Stimulated activated CD8-positive, alpha-beta memory T cell treated with anti-CD3 and anti-CD28 coated beads, Interleukin-7, amount 100 ng/mL, for 1 hour (primary cell): Measurements from ENCODE around the gene CCNY.

ENCODE experiments used
- DNase-seq, 2 donors: peaks; one replicate each; pipeline ENCODE4 v3.0.0-alpha.2; 2020; ENCODE audit warnings: low read depth in 2 of 2

The CCNY gene

DNA sequence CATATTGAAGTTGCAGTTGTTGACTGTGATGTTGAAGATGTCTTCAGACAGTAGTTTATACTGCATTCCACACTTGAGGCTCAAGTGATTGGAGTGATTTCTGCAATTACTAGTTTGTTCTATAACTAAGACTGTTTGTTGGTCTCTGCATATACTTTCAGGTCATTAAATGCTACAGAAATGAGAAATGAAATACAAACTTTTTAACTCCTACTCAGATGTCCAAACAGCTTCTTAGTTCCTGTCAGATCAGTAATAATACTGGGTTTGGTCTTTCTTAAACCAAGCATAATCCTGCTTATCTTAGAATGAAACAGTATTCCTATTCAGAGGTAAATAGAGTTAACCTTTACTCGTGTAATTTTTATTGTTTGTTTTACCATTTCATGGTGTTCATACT, 115.9 kb downstream of the CCNY start:
- DNase-seq = no peak

- DNase-seq = no peak
These were observed 116.5 kb downstream of the CCNY start for GRCh38 chr10:35452847-35453246.

DNA sequence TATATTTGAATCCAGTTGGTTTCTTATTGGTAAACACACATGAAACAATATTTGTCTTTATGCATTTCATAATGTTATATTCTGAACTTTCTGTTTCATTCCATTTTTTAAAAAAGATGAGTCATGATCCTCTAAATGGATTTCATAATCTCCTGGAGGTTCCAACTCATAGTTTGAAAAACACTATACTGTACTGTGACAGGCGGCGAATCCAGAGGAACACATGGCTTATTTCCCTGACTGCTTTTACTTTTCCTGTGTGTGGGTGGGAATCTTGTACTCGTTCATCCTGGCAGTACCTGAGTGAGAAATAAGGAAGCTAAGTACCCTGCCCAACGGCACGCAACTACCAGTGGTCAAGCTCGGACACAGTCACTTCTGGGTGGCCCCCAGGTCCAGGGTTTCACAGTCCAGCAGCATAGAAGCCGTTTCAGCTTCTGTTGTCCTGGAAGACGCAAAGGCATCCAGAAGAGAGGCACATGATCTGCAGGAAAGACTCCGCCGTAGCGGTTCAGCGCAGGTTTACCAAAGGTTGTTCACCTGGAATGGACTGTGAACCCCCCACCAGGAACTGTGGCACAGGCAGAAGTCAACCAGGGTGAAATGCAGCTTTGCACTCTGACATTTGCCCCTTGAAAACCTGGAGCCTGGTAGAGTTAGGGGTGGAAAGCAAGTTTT, 117.7 kb downstream of the CCNY start:
- no peak for DNase-seq

- DNase-seq = no peak
These were observed 119.9 kb downstream of the CCNY start for GRCh38 chr10:35456153-35456720.

- DNase-seq = no peak
These were observed 120.5 kb downstream of the CCNY start for GRCh38 chr10:35456784-35457183.

DNA sequence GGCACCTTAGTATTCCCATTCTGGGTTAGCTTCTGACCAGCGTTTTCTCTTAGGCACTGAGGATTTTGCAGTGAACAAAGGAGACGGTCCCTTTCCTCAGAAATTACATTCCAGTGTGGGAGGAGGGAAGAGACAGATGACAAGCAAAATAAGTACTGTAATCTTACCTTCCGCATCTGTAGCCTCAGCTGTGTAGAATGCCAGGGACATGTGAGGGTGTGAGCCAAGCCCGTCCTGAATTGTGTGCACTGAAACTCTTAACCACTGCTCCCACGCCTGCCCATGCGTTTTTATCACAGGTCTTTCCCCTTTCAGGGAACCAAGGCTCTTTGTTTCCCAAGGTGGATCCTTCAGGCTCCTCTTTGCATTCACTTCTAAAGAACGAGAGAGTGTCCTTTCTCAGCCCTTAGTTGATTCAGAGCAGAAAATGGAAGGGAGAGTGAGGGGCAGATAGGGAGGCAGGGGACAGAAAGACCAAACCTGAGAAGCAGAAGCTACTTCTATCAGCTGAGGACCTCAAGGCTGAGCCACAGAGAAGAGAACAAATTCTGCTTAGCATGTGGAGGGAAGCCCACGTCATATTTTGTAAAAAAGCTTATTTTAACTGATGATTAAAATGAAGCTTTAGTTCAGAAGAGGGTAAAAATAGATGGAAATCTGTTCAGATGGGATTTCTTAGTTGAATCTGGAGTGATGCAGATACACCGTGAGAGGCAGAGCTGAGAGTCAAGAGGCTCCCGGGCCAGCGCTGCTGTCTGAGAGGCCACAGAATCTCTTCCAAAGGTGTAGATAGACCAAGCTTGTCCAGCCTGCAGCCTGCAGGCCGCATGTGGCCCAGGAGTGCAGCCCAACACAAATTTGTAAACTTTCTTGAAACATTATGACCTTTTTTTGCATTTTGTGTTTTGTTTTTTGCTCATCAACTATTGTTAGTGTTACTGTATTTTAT, 122.5 kb downstream of the CCNY start:
- no peak for DNase-seq

GRCh38 chr10:35459449-35459847, 123.1 kb downstream of the CCNY start:
- DNase-seq = no peak

- no peak for DNase-seq
These were observed 124.6 kb downstream of the CCNY start for GRCh38 chr10:35460852-35461460.

- DNase-seq = no peak
These were observed 126.2 kb downstream of the CCNY start for GRCh38 chr10:35462491-35462934.

- DNase-seq = no peak
These were observed 127.0 kb downstream of the CCNY start for GRCh38 chr10:35463105-35463867.

- no peak for DNase-seq
These were observed 127.6 kb downstream of the CCNY start for GRCh38 chr10:35463878-35464277.

DNA sequence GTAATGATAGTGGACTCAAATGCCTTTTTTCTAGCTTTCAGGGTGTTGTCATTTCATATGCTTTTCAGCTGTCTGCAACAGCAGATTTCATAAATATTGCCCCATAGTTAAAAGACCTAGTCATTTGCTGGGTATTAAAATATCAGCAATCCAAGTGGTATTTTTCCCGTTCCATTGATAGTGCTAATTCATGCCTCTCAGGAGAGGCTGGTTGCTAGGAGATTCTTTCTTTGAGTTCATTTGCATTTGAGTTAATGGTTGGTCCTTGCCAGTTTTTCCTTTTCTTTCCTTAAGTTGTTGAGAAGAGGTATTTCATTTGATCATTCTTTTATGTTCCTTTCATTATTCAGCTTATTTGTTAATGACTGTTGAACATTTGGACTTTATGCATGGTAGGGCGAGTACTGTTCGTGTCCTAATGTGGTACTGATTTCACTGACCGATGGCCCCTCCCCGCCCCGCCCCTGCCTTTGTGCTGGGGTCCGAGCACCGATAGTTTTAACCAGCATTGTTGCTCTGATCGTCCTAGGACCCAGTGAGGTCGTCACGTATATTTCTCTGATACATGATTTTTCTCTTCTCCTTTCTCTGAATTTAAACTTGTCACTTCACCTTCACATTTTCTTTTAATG, 128.6 kb downstream of the CCNY start:
- DNase-seq = no peak

DNA sequence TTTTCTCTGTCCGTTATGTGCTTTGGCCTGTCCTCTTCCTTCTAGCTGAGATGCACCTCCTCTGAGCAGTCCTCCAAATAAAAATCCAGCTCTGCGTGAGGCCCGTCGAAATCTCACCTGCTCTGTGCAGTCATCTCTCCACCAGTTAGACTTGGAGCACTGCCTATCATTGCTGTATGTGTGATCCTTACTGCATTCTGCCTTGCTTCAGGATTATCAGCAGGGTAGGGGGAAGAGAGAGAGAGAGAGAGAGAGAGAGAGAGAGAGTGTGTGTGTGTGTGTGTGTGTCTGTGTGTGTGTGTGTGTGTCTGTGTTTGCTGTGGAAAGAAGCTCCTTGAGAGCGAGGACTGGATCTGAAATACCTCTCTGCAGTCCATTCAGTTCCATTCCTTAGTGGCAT, 129.4 kb downstream of the CCNY start:
- DNase-seq = no peak

DNA sequence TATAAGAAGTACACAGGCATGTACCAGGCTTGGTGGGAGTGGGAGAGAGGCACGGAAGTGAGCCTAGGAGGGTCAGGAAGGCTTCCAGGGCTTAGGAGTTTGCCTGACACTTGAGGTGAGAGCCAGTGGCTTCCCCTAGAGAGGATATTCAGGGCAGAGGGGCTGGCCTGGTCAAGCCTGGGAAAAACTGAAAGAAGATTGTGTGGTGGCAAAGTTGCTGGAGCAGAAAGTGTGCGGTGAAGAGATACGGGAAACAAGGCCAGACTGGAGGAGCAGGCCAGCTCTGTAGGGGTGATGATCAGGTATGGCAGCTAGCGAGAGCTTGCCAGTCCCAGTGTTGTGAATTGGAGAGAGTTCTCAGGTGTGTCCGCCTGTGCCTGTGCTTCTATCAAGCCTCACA, 129.9 kb downstream of the CCNY start:
- DNase-seq = no peak

- DNase-seq = no peak
These were observed 130.4 kb downstream of the CCNY start for GRCh38 chr10:35466661-35467060.

GRCh38 chr10:35467186-35467585, 130.9 kb downstream of the CCNY start:
- no peak for DNase-seq

- no peak for DNase-seq
These were observed 134.1 kb downstream of the CCNY start for GRCh38 chr10:35470248-35470924.

- no peak for DNase-seq
These were observed 134.6 kb downstream of the CCNY start for GRCh38 chr10:35470925-35471315.

DNA sequence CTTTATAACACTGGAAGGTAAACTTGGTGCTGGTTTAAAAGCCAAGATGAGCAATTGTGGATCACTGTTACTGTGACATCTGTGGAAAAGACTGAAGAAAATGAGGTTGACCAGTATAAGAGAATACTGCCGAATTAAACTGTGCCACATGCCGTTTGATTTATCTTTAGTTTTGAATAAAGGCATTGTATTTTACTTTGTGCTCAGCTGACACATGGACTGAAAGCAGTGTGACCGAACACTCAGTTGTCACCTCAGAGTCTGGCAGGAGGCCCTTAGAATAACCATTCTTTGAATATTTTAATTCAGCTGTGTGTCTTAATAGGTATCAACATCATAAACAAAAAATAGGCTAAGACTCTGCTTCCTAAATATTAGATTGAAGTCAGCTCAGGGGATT, 135.1 kb downstream of the CCNY start:
- DNase-seq = no peak

DNA sequence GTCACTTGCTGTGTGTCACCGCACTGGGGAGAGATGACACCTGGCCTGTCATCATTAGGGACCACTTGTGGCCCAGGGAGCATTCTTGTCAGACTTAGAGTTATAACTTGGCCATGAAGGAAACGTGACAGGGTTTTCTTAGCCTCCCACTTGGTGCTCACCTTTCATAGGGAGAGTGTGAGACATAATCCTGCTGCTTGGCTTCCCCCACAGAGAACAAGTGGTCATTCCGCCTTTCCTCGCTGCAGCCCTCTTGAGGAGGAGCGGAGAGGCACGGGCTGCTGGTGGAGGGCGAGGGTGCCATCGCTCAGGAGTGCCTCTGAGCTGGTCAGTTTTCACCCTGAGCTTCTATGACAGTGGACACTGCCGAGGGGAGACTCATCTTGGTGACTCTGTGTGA, 143.8 kb downstream of the CCNY start:
- no peak for DNase-seq
